ENCODE results near the gene NUDT3.
"Not testable (repeated sequence)": the region's sequence is repeated elsewhere in the genome, so short reads cannot be mapped to it uniquely, and the experiment has no call there.

The NUDT3 gene

DNA sequence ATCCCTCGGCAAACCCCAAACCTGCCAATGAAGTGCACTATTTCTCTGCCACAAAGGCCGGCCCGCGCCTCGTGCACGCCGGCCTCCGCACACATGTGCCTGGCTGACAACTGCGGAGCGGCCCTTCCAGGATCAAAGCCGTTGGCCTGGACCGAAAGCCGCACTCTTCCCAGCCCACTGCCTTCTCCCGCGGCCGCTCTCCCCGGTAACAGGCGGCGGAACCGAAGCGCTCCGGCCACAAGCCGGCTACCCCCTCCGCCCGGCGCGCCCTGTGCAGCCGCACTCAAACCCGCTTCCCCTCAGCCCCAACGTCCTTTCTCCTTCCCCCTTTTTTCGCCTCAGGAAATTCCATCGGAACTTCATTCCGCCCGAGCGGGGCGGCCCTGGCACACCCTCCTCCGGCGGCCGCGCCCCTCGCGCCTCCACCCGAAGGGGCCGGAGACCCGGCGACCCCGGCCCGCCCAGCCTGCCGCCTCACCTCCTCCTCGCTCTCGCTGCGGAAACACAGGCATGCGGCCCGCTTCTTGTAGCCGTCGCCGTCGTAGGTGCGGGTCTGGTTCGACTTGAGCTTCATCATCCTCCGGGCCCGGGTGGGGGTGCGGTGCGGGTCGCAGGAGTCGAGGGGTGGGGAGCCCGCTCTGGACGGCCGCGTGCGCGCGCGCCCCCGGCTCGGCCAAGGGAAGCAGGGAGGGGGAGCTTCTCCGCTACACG lies 528 bp downstream of the NUDT3 start:
- peak; percentile 34 for DNase-seq

DNA sequence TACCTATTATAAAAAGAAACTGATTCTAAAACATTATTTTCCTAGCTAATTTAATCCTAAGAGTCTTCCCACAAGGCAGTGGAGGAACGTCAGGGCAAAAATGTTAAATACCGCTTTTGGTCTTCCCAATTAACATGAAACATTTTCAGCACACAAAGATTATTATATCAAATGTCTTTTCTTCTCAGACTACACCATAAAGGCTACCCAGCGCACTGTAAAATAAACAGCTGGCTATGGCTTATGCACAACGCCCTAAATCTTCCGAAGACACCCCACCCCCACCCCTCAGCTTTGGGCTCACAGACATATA lies 1.0 kb downstream of the NUDT3 start:
- DNase-seq: no peak

DNA sequence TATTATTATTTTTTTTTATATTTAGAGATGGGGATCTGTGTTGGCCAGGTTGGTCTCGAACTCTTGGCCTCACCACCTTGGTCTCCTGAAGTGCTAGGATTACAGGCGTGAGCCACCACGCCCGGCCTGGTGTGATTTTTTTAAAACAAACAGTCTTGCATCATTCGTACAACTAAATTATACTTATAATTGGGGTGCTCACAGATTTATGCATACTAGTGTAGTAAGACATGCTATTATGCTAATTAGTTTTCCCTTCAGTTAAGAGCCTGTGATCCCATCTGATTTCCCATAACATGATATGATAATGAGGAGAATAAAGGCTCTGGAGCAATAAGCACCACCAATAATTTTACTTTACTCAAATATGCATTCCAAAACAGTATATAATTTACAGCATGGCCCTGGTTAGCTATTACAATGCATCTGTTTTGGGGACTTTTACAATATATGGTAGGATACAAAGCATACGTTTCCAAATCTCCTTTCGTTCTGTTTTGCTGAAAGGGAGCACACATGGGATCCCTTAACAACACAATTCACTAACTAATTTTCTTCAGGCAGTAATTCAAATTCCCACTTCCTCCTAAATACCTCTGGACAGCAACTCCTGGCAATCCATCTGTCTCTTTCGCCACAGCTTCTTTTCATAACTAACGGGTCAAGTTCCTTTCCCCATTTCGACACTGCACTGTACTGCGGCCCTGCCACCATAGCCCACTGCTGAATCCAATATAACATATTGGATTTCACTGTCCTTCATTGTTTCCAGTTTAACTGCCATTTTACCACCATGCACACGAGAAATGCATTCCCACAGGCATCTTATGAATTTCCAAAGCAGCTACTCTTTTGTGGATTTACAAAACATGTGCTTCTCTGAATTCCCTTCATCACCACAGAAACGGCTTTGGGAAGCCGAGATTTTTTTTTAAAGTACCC lies 1.7 kb downstream of the NUDT3 start:
- peak; percentile 23 for DNase-seq

DNA sequence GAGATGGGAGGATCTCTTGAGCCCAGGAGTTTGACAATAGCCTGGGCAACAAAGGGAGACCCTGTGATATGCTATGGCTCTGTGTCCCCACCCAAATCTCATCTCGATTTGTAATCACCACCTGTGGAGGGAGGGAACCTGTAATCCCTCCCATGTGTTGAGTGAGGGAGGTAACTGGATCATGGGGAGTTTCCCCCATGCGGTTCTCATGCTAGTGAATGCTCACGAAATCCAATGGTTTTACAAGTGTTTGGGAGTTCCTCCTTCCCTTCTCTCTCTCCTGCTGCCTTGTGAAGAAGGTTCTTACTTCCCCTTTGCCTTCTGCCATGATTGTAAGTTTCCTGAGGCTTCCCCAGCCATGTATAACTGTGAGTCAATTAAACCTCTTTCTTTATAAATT lies 3.4 kb downstream of the NUDT3 start:
- DNase-seq: no peak

DNA sequence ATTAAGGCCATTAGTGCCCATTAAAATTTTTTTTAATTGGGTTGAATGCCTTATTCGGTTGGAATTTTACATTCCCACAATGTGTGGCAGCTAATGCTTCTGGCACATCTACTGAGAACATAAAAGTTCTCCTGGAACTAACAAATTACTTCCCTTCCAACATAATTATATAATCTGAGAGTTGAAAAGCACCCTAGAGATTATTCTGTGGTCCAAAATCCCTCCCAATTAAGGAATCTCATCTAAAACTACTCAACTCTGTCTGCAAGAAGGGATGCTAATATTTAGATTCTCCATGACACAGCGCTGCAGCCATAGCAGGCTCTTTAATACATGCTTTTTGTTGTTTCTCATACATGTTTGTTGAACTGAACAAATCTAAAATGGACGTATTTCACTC lies 4.0 kb downstream of the NUDT3 start:
- DNase-seq: no peak

DNA sequence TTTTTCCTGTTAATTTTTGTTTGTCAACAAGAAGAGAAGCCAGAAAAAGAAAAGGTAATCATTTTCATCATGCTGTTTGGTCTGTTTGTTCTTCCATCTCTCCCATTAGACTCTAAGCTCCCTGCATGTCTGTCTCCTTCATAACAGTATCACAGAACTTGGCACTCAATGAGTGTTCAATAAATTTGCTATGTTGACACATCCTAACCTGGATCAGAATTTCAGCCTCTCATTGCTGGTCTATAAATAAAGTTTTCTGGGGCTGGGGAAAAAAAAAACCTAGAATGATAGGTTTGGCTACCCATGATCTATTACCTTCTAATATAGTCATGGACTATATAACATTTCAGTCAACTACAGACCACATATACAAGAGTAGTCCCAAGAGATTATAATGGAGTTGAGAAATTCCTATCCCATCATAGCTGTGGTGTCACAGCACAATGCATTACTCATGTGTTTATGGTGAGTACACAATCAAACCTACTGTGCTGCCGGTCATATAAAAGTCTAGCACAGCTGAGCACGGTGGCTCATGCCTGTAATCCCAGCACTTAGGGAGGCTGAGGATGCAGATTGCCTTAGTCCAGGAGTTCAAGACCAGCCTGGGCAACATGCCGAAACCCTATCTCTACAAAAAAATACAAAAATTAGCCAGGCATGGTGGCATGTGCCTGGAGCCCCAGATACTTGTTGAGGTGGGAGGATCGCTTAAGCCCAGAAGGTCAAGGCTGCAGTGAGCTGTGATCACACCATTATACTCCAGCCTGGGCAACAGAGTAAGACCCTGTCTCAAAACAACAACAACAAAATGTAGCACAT lies 5.9 kb downstream of the NUDT3 start:
- DNase-seq: no peak

DNA sequence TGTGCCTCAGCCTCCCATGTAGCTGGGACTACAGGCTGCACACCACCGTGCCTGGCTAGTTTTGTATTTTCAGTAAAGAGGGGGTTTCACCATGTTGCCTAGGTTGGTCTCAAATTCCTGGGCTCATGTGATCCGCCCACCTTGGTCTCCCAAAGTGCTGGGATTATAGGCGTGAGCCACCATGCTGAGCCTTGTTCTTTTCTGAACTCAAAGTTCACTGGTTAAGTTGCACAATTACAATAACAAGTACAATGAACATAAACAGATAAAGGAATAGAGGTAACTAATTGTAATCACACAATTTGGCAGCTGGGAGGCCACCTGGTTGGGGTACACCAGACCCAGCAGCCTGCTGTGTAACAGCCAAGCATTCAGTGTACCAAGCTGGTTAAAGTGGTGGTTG lies 6.7 kb downstream of the NUDT3 start:
- no peak for DNase-seq

DNA sequence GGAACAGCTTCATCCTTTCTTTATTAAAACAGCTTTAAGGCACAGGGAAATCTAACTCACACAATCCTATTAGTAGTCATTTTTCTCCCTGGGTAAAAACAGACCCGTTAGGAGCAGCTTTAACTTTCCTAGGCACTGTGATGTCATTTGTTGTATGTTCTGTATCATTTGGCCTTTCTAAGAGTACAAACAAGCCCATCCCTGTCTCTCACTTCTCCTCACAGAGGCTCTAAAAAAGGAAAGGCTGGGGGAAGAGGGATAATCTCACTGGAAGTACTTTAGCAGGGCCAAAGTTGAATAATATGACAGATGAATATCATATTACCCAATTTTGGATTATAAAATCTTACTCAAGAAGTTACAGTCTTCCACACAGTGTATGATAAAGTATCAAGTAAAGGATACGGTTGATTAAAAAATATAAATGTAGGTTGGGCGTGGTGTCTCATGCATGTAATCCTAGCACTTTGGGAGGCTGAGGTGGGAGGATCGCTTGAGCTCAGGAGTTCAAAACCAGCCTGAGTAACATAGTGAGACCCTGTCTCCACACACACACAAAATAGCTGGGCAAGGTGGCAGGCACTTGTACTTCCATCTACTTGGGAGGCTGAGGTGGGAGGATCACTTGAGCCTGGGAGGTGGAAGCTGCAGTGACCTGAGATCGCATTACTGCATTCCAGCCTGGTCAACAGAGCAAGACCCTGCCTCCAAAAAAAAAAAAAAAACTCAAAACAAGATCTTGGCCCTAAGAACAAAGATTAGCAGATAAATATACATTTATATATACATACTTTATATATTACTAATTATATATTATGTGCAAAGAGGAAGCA lies 7.9 kb downstream of the NUDT3 start:
- no peak for DNase-seq

DNA sequence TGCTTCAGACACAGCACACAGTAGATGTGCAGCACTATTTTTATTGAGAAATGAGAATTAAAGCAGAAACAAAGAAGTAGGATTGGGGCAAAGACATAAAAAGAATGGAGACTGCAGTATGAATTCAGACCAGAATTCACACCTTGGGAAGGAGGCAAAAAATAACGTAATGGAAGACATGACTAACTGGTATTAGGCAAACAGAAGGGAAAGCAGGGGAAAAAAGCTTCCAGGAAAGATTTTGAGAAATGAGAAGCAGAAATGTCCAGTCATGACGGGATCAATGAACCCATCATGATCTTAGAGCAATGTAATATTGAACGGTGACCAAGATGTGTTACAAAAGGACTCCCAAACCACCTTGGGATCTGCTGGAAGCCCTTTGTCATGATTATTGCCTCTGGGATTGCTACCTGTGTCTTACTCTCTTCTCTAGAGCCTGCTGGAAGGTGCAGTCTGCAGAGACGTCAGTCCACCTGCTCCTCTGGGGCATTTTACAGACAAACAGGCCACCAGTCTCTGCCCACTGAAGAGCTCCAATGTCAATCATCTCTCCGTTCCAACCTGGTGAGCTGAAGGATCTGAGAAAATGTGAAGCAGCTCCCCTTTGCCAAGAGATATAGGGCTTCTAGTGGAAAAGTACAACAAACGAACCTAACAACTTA lies 8.7 kb downstream of the NUDT3 start:
- no peak for DNase-seq

DNA sequence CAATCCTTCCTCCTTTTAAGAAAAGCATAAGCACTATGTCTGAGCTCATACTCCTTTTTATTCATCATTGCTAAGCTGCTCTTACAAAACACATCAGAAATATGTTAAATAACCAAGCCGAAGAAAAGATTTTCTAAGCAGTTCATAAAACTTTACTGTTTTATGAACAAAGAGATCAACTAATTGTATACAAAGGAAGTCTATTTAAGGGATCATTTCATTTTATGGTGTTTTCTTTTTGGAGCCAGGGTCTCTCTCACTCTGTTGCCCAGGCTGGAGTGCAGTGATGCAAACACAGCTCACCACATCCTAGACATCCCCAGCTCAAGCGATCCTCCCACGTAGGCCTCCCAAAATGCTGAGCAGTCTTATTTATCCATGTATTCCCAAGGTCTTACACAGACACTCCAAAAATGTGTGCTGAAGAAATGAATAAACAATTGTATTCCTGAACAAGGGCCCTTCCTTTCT lies 9.3 kb downstream of the NUDT3 start:
- no peak for DNase-seq

DNA sequence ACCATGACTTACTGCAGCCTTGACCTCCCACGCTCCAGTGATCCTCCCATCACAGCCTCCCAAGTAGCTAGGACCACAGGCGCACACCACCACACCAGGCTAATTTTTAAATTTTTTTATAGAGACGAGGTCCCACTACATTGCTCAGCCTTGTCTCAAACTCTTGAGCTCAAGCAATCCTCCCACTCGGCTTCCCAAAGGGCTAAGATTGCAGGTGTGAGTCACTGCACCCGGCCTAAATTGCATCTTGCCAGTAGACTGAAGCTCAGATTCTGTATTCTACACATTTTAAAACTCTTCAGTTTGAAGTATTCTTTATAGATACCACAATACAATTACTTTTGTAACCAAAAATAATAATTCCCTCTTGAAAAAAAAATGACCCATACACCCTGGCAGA lies 11.4 kb downstream of the NUDT3 start:
- no peak for DNase-seq

DNA sequence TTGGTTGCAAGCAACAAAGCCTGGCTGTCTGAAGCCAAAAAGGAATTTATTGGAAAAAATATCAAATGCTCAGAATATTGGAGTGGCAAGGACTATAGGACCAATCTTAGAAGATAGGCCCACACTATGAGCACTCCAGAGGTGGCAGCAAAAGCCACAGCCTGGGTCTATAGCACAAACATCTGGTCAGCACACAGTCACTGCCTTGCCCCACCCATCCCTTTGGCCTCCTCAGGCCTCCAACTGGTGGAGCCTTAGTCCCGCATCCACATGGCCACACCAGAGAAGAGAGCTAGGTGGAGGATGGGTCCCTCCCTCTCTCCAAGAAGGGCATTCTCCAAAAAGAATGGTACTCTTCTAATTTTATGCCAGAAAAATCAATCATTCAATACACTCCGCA lies 14.0 kb downstream of the NUDT3 start:
- DNase-seq: no peak

DNA sequence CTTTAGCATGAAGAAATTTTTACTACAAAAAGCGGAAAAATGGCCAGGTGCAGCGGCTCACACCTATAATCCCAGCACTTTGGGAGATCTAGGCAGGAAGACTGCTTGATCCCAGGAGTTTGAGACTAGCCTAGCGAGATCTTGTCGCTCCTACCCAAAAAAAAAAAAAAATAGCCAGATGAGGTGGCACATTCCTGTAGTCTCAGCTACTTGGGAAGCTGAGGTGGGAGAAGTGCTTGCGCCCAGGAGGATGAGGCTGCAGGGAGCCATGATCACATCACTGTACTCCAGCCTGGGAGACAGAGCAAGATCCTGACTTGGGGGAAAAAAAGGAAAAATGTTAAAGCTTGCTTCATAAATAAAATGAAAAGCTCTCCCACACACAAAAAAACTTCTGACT lies 14.5 kb downstream of the NUDT3 start:
- no peak for DNase-seq

DNA sequence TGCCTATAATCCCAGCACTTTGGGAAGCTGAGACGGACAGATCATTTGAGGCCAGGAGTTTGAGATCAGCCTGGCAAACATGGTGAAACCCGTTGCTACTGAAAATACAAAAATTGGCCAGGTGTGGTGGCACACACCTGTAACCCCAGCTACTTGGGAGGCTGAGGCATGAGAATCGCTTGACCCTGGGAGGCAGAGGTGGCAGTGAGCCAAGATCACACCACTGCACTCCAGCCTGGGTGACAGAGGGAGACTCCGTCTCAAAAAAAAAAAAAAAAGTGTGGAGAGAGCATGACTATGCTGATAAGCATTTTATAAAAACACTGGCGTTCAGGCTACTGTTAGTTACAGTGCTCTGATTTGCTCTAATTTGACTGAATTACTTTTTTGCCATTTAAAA lies 14.9 kb downstream of the NUDT3 start:
- DNase-seq: not testable (repeated sequence)

DNA sequence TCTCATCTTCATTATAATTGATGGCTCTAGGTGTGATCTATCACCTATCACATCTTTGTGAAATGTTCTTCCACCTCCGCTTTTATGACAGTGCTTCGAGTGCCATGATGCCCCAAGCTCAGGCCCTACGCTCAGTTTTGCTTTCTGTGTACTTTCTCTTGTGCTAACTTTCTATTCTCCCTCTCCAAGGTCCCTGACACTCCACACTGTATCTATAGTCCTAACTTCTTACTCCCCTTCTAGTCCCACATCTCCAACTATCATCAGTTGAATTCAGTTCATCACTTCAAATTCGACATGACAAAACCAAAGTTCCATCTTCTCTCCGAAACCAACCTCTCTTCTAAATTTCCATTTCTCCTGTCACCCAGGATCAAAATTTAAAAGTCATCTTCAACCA lies 16.6 kb downstream of the NUDT3 start:
- DNase-seq: no peak

DNA sequence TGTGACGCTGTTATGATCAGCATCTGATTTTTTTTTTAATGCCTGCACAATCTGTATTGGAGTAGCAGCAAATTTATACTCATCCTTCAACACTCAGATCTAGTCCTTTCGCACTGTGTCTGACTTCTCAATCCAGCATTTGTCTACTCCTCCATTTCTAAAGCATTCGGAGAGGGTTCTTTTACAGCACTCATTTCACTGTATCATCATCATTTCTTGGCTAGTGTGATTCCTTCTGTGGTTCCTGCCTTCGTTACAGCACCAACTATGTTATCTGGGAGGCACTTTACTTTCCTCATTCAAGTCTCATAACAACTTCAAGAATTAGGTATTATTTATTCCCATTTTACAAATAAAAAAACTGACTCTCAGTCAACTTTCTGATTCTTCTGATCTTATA lies 18.0 kb downstream of the NUDT3 start:
- no peak for DNase-seq

DNA sequence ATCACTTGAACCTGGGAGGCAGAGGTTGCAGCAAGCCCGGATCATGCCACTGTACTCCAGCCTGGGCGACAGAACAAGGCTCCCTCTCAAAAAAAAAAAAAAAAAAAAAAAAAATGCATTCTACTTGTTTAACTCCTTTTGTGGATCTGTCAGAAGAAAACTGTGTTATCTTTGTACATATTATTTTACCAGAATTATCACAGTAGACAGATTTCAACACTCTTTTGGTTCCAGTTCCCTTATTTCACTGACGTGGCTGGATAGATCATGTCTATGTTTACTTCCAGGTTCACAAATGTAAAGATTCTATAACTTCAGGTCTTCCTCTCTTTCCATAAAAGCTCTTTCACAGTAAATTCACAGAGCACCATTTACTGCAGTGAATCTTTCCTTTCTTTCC lies 18.4 kb downstream of the NUDT3 start:
- no peak for DNase-seq

DNA sequence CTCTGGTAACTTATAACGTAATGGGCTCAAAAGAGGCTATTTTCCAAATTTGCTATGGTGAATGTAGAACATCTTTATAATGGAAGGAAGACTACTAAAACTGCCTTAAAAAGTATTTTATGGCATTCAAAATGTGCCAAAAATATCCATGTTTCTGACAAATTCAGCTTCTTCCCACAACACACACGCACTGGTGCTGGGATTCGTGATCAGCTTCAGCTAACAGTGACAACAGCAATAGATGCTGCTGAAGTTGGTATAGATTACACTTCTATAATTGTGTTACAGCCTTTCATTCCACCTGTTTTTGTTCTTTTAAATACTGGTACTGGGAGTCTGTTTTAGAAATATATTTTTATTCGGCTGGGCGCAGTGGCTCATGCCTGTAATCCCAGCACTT lies 19.0 kb downstream of the NUDT3 start:
- DNase-seq: no peak

DNA sequence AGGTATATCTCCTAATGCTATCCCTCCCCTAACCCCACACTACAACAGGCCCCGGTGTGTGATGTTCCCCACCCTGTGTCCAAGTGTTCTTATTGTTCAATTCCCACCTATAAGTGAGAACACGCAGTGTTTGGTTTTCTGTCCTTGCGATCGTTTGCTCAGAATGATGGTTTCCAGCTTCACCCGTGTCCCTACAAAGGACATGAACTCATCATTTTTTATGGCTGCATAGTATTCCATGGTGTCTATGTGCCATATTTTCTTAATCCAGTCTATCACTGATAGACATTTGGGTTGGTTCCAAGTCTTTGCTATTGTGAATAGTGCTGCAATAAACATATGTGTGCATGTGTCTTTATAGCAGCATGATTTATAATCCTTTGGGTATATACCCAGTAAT lies 20.6 kb downstream of the NUDT3 start:
- not testable (repeated sequence) for DNase-seq

DNA sequence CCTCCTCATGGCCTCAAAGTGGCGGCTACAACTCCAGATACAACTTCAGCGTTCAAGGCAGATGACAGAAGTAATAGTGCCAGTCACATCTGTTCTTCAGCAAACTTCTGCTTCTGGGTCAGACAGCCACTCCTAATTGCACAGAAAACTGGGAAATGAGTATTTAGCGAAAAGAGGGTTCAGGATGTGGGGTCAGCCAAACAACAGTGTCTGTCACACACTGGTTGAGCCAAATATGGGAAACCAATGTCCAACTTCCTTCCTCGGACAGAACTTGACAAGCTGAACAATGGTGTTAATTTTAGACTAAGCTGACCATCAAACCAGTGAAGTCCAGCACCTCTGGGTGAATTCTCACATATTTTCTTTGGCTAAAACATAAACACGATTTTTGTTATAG lies 22.1 kb downstream of the NUDT3 start:
- DNase-seq: no peak

DNA sequence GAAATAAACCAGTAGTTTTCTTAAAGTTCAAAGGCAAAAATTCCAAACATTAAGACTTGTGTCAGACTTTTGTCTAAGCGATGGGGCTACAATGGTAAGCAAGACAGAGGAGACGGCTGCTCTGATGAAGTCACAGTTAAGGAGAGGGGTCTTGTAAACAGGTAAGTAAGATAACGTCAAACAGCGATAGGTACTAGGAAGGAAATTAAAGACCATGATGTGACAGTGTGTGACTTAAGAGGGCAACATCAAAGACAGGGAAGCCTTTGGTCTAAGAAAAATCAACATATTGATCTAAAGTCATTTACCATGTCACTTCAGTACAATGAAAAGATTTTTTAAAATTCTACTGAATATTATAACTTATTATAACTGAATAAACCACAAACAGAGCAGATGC lies 23.1 kb downstream of the NUDT3 start:
- DNase-seq: no peak

DNA sequence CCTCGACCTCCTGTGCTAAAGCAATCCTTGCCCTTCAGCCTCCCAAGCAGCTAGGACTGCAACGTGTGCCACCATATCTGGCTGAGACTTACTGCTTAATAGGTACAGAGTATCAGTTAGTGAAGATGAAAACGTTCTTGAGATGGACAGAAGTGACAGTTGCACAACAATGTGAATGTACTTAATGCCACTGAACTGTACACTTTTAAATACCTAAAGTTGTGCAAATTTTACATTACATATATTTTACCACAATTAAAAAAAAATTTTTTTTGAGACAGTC lies 25.9 kb downstream of the NUDT3 start:
- DNase-seq: no peak
